Myocyte (in vitro differentiated cells): ENCODE measurements around the gene CACNA2D3. TPM values are rescaled to one million over a fixed set of nuclear protein-coding genes. Genes with fewer than 3 reads are reported as not detected.

ENCODE experiments used
- DNase-seq: peaks from one replicate; pipeline ENCODE4 v3.0.0-alpha.2; 2012; ENCODE audit warnings: low read depth
- total RNA-seq: library from RNA; depleted of rRNA; stranded (reverse); fragments of >200 nt; gene quantifications from 2 replicates; pipeline ENCODE4 v1.2.3, GENCODE V29; 2014

The CACNA2D3 gene
- total RNA-seq, 1 donor from 2014 or later = 0.11 TPM

DNA sequence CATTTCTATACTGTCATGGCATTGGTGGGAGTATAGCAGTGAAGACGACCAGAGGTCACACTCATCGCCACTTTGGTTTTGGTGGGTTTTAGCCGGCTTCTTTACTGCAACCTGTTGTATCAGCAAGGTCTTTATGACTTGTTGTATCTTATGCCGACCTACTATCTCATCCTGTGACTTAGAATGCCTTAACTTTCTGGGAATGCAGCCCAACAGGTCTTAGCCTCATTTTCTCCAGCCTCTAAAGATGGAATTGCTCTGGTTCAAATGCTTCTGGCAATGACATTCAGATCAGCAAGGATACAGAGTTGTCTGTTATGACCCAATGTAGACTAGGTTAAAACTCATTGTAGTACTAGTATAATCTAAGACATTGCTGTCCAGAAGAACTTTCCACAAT, 860.5 kb downstream of the CACNA2D3 start:
- no peak for DNase-seq

DNA sequence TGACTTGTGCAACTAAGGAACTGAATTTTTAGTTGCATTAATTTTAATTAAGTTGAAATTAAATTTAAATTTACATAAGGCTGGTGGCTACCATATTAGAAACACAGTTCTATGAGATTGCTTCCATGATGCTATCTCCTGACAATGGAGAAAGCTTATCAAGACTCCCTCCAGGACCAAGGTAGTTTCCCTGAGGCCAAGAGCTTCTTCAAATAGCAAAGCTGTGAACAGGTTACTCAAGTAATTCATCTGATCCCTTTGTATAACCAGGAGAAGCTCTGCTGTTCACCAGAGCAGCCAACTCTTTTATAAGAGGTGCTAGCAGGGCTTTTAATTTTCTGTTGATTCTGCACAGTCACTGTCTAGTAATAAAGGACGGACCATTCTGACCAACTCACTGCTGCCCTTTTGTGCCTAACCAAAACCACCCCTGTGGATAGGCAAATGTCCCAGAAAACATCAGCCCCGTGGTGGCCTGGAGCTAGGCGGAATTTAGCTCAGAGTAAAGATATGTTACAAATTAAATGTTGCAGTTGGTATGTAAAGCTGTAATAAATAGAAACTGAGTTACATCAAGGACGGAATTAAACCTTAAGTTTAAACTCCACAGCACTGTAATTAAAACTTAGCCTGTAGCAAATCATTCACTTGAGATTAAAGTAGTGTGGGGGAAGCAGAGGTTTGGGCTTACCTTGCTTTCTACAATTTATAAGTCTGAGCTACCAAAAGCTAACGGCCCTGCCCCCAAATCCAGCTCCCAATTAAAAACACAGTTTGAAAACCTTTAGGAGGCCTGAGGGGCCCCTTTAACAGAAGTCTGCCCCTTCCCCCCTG, 861.1 kb downstream of the CACNA2D3 start:
- no peak for DNase-seq

DNA sequence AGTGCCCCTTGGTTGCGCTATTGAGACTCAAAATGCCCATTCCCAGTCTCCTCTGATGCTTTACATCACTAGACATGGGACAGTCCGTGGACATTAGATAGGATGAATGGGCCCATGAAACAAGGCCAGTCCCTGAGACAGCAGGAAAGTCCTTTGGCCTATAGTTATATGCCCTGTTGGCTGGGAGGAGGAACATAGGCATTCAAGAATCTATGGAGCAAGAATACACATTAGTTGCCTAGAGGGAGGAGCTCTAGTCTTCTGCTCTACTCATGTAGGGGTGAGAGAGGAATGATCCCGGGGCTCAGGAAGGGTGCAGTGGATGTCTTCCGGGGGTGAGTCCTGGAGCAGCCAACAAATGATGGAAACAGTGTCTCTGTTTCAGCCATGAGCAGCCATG, 863.5 kb downstream of the CACNA2D3 start:
- no peak for DNase-seq

DNA sequence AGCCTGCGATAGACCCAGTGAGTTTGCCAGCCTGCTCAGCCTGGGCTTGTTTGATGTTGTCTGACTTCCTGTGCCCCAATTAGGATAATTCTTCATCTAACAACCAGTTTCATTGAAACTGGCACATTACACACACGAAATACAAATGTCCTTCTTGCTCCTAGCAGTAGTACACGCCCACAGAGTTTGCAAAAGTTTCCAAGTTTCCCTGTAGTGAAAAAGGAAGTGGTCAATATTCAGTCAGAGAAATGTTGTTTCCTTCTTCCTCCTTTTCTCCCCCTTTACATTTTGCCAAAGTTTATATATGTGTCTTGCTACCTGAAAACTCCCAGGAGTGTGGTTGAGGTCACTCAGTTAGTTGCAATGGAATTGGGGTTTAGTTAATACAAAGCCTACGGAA, 863.9 kb downstream of the CACNA2D3 start:
- DNase-seq = no peak

DNA sequence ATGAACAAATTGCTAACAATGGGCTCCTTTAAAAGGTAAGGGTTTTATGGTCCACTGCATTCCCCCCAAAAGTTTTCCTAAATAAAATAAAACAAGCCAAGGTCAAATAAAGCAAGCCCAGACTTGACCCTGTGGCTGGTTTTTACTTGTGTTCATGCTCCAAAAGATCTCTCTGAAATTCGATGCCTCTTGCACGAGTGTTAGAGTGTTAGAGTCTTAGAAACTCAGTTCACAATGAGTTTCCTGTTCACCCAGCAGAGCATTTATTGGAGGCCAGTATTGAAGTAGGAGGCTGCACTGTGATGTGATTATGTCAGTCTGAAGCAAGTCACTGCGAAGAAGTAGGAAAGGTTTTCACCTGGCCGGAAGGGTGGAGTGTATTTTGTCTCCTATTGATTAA, 865.4 kb downstream of the CACNA2D3 start:
- no peak for DNase-seq

GRCh38 chr3:54988302-54988837, 866.0 kb downstream of the CACNA2D3 start:
- DNase-seq = no peak

DNA sequence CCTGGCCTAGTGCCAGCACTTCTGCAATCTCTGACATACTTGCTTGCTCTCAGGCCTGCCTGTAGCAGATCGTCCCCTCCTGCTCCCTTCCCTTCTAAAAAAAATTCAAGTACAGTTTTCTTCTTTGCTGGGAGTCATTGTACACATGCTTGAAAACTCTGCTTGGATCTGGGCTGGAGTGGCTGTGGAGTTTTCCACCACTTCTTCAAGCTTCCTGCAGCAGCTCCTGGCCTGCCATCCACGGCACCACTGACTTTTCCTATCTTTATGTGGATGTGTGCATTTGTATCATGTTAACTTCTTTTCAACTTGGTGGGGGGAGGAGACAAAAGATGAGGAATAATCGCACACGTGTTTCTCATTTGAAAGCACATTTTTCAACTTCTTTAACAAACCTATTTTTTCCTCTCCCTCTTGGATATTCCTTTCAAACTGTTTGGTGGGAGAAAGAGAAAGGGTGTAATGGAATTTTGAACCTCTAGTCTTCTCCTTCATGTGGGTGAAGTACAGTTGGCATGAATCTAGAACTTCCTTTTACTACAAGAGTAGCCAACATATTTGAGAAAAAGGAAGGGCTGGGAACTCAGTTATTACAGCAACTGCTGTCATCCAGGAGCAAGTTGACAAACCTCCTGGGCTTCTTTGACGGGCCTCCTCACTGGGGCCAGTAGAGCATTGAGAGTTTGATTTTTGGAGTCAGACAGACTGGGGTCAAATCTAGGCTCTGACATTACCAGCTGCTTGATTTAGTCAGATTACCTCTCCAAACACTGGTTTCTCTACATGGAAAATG, 866.7 kb downstream of the CACNA2D3 start:
- DNase-seq = peak; percentile 47

DNA sequence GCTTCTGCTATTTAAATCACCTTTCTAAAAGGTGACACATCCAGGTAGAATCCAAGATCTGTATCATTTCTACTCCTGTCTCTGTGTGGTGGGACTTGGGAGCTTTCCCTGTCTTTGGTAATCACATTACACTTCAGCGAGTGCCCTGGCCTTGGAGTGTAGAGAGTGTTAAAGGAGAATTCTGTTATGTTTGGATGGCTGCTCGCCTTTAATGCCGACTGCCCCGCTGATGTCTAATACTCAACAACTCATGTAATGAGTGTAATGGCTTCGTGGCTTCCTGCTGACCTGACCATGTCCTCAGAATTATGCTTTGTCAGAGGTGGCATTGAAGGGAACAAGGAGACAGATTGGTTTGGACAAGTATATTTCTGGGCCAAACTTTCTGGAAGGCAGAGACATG, 871.8 kb downstream of the CACNA2D3 start:
- DNase-seq = no peak

- DNase-seq = peak; percentile 59
These were observed 876.8 kb downstream of the CACNA2D3 start for GRCh38 chr3:54999159-54999558.

- peak; percentile 93 for DNase-seq
These were observed 877.5 kb downstream of the CACNA2D3 start for GRCh38 chr3:54999811-55000210.

DNA sequence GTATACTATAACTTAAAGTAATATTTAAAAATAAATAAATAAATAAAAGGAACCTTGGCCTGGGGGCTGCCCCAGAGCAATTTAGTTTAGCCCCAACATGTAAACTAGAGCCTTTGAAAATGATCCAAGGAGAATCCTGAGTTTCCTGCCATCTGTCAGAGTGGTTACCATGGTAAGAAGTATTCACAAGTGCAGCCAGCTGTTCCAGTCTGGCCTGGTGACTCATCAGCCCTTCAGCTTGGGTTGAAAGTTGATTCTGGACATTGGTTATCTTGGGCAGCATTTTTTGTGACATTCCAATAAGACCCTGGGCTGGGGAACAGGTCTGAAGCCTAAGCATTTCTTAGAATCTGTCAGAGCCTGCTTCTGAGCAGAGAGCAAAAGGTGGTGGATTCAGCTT, 878.2 kb downstream of the CACNA2D3 start:
- peak; percentile 96 for DNase-seq

- no peak for DNase-seq
These were observed 878.6 kb downstream of the CACNA2D3 start for GRCh38 chr3:55000953-55001352.

DNA sequence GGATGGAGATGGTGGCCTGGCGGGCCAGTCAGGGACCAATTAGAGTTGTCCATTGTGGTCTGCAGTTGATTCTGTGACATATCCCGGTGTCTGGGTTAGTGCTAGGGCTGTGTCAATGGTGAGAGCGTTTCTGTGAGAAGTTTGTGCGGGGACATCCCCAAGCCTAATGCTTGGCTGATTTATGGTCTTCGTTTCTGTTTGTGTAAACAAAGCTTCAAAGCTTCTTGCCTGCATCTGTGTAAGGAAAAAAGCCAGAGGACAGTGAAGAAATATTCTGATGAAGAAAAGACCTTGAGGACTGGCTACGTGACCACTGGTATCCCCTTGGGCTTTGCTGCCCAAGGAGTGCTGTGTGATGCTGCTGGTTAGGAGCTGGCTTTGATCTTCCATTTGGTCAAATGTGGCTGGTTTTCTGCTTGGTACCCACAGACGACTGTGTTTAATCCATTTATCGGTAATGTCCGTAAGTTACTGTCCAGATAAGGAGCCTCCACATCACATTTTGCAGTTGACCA, 880.1 kb downstream of the CACNA2D3 start:
- DNase-seq = no peak

DNA sequence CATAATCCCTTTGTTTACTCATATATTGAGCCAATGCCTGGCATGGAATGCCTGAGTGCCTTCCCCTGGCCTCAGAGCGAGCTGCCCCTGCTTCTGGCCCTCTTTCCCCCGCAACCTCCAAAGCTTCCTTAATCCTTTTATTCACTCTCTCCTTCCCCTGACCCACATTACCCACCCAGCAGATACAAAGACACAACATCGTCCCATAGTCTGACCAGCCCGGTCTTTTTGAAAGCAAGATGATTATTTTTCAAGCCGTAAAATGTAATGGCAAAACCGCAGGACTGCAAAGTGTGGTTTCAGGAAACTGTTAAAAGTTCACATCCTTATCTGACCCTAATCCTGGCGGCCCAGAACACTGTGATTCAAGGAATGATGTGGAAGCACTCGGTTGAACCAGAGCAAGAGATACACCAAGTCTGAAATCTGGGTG, 883.9 kb downstream of the CACNA2D3 start:
- no peak for DNase-seq

- no peak for DNase-seq
These were observed 885.6 kb downstream of the CACNA2D3 start for GRCh38 chr3:55007971-55008370.

- DNase-seq = no peak
These were observed 887.0 kb downstream of the CACNA2D3 start for GRCh38 chr3:55009372-55009771.

GRCh38 chr3:55012091-55012490, 889.7 kb downstream of the CACNA2D3 start:
- DNase-seq = no peak

GRCh38 chr3:55013145-55013925, 891.0 kb downstream of the CACNA2D3 start:
- DNase-seq = peak; percentile 17

DNA sequence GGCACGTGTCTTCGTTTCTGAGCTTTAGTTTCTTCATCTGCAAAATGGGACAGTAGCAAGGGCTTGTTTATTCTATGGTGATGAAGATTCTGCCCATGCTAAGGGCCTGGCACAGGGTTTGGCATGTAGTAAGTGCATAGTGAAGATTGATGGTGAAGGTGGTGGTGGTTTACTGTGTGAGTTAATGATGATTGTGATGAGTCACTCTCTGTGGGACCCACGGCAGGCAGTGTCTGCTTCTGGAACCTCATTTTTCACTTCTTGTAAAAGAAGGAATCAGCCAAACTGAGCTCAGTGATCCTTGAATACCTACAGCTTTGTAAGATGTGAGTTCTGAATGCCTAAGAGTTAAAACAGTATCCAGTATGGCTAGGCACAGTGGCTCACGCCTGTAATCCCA, 891.7 kb downstream of the CACNA2D3 start:
- DNase-seq = no peak

- DNase-seq = no peak
These were observed 892.6 kb downstream of the CACNA2D3 start for GRCh38 chr3:55014906-55015305.

DNA sequence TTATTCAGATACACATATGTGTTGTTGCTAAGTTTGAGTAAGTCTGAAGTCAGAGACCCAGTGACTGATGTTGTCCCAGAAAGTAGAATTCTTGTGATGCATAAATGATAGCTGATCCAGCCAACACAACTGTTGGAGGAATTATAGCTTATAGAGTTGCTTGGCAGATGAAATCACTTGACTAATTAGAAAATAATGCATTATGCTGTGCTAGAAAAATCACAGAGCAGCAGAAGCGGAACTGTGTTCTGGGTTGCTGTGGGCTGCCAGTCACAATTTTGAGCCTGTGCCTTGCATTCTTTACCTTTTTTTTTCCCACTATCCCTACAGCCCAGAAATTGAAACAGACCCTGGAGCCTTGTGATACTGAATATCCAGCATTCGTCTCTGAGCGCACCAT, 895.5 kb downstream of the CACNA2D3 start:
- DNase-seq = no peak
